ENCODE measurements around the gene GATA3.

DNA sequence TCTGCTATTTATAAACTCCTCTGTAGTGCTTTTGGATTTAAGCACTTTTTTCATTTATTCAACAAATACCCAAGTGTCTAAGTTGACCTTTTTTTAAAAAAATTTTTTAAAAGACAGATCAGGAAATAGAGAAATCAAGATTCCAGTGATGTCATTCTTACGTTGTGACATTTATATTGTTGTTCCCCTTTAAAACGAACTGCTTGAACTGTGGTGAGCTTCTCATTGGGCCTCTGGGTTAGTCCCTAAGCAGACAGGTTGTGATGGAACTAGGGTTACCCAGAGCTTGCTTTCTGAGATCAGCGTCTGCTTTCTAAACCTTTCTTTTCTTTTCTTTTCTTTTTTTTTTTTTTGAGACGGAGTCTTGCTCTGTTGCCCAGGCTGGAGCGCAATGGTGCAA lies 22.4 kb downstream of the GATA3 start:
- TF ChIP-seq CTCF (conservative IDR thresholded peaks at IDR 0.05; ENCODE audit: low read depth, low read length) (no peak), EZH2 (IDR thresholded peaks at IDR 0.05; ENCODE audit: borderline replicate concordance, low read depth, low read length, poor library complexity, severe bottlenecking) (no peak)
